WTC11 (cell line): ENCODE measurements around the gene RLN3. TPM values are rescaled to one million over a fixed set of nuclear protein-coding genes. Genes with fewer than 3 reads are reported as not detected.

ENCODE experiments used
- ATAC-seq: fragments of 200-7000 bp; cut with Tn5 transposase; 2 replicates; pipeline ENCODE4 v1.10.0; 2021; ENCODE audit warnings: mild to moderate bottlenecking, moderate library complexity
- CTCF ChIA-PET: fragments of 300-600 bp; sonication (Branson Sonifier 250); formaldehyde crosslinking; loops from one replicate; lab custom pipeline; 2021; ENCODE audit warnings: antibody characterized with exemption; lab: Charles Lee
- POLR2A ChIA-PET: fragments of 350-600 bp; sonication (Branson Sonifier 250); formaldehyde crosslinking; loops from one replicate; lab custom pipeline; 2021; ENCODE audit warnings: antibody characterized with exemption; lab: Charles Lee
- DNase-seq: peaks from one replicate; pipeline ENCODE4 v3.0.0; 2021; ENCODE audit warnings: low spot score
- H3K27ac Mint-ChIP-seq: 2 replicates; pipeline ENCODE4 v1.8.0; 2021; ENCODE audit warnings: mixed read lengths
- H3K27me3 Mint-ChIP-seq: 2 replicates; pipeline ENCODE4 v1.8.0; 2021; ENCODE audit warnings: low read depth, mild to moderate bottlenecking, moderate library complexity, mixed read lengths
- H3K36me3 Mint-ChIP-seq: 2 replicates; pipeline ENCODE4 v1.8.0; 2021; ENCODE audit warnings: mixed read lengths
- H3K4me1 Mint-ChIP-seq: 2 replicates; pipeline ENCODE4 v1.8.0; 2022; ENCODE audit warnings: mixed read lengths
- H3K4me3 Mint-ChIP-seq: 2 replicates; pipeline ENCODE4 v1.8.0; 2021; ENCODE audit warnings: mild to moderate bottlenecking, moderate library complexity, mixed read lengths
- H3K9me3 Mint-ChIP-seq: 2 replicates; pipeline ENCODE4 v1.8.0; 2021; ENCODE audit warnings: mixed read lengths
- EMX1 ChIP-seq: fragments of 250-450 bp; sonication (Bioruptor Pico); IDR thresholded peaks from 2 replicates; pipeline ENCODE4 v1.8.0; 2021; ENCODE audit warnings: mild to moderate bottlenecking
- NFATC4 ChIP-seq: fragments of 250-450 bp; sonication (Bioruptor Pico); IDR thresholded peaks from 2 replicates; pipeline ENCODE4 v1.9.0; 2021; ENCODE audit warnings: mild to moderate bottlenecking
- NFYB ChIP-seq: sonication (generic); formaldehyde crosslinking; conservative IDR thresholded peaks from 2 replicates; pipeline ENCODE4 v1.8.0; 2022; ENCODE audit warnings: low read depth, missing genetic modification reagents
- SMAD4 ChIP-seq: sonication (generic); formaldehyde crosslinking; IDR thresholded peaks from 2 replicates; pipeline ENCODE4 v1.8.0; 2022; ENCODE audit warnings: mild to moderate bottlenecking, missing genetic modification reagents
- ZNF317 ChIP-seq: sonication (generic); formaldehyde crosslinking; IDR thresholded peaks from 2 replicates; pipeline ENCODE4 v1.8.1; 2023; ENCODE audit warnings: low read depth, mild to moderate bottlenecking, moderate library complexity, missing genetic modification reagents, borderline replicate concordance
- ZNF396 ChIP-seq: fragments of 250-450 bp; sonication (Bioruptor Pico); IDR thresholded peaks from 2 replicates; pipeline ENCODE4 v1.8.0; 2021; ENCODE audit warnings: mild to moderate bottlenecking, moderate library complexity, borderline replicate concordance
- ZNF416 ChIP-seq: fragments of 250-450 bp; sonication (Bioruptor Pico); IDR thresholded peaks from 2 replicates; pipeline ENCODE4 v1.9.0; 2021; ENCODE audit warnings: mild to moderate bottlenecking, inconsistent platforms
- ZNF423 ChIP-seq: fragments of 250-450 bp; sonication (Bioruptor Pico); IDR thresholded peaks from 2 replicates; pipeline ENCODE4 v2.1.2; 2022; ENCODE audit warnings: mild to moderate bottlenecking, moderate library complexity
- total RNA-seq: library from RNA; stranded (reverse); gene quantifications from 3 replicates; pipeline ENCODE4 v1.2.3, GENCODE V29; 2021
- TF ChIP-seq, protein P1 (sequence below): sonication (generic); formaldehyde crosslinking; conservative IDR thresholded peaks from 2 replicates; pipeline ENCODE4 v1.8.1; 2022; ENCODE audit warnings: mild to moderate bottlenecking, missing genetic modification reagents
- TF ChIP-seq, protein P2 (sequence below): fragments of 250-450 bp; sonication (Bioruptor Pico); IDR thresholded peaks from 2 replicates; pipeline ENCODE4 v2.1.2; 2022; ENCODE audit warnings: mild to moderate bottlenecking, moderate library complexity
- TF ChIP-seq, protein P3 (sequence below): sonication (generic); formaldehyde crosslinking; IDR thresholded peaks from 2 replicates; pipeline ENCODE4 v1.8.1; 2022; ENCODE audit warnings: mild to moderate bottlenecking, missing genetic modification reagents, moderate library complexity, borderline replicate concordance
- TF ChIP-seq, protein P4 (sequence below): fragments of 200-600 bp; IDR thresholded peaks from 2 replicates; pipeline ENCODE4 v1.8.0; 2022; ENCODE audit warnings: antibody characterized with exemption
- TF ChIP-seq, protein P5 (sequence below): sonication (generic); formaldehyde crosslinking; conservative IDR thresholded peaks from 2 replicates; pipeline ENCODE4 v1.8.1; 2023; ENCODE audit warnings: mild to moderate bottlenecking, low read depth, missing genetic modification reagents, moderate library complexity

The RLN3 gene
- total RNA-seq, 1 experiment from 2014 or later, result not detected

DNA sequence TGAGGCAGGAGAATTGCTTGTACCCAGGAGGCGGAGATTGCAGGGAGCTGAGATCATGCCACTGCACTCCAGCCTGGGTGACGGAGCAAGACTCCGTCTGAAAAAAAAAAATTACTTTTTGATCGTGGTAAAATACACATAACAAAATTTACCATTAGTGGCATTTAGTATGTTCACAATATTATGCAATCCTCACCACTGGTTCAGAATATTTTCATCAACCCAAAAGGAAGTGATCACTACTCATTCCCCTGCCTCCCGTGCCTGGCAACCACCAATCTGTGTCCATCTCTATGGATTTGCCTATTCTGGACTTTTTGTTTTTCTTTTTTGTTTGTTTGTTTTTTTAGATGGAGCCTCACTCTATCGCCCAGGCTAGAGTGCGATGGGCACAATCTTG, 35.2 kb downstream of the RLN3 start (continued):
- TF ChIP-seq, protein P1, sequence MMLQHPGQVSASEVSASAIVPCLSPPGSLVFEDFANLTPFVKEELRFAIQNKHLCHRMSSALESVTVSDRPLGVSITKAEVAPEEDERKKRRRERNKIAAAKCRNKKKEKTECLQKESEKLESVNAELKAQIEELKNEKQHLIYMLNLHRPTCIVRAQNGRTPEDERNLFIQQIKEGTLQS (CRISPR knock-in tag), result no peak
- TF ChIP-seq, protein P2, sequence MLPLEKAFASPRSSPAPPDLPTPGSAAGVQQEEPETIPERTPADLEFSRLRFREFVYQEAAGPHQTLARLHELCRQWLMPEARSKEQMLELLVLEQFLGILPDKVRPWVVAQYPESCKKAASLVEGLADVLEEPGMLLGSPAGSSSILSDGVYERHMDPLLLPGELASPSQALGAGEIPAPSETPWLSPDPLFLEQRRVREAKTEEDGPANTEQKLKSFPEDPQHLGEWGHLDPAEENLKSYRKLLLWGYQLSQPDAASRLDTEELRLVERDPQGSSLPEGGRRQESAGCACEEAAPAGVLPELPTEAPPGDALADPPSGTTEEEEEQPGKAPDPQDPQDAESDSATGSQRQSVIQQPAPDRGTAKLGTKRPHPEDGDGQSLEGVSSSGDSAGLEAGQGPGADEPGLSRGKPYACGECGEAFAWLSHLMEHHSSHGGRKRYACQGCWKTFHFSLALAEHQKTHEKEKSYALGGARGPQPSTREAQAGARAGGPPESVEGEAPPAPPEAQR (CRISPR knock-in tag), result no peak
- no peak for TF ChIP-seq ZNF396 (CRISPR knock-in tag)
- no peak for TF ChIP-seq ZNF317 (CRISPR knock-in tag)

DNA sequence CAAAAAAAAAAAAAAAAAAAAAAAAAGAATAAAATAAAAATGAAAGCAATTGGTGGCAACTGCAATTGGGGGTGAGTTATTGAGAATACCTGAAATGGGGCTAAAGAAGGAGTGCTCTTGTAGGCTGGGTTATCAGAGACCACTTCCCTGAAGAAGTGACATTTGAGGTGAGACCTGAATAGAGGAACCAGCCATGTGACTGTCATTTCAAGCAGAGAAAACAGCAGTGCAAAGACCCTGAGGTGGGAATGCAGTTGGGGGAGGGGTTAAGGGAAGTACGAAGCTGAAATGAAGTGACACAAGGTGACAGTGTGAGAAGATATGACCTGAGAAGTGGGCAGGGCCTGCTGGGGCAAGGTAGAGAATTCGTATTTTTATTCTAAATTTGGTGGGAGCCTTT, 38.2 kb downstream of the RLN3 start:
- TF ChIP-seq ZNF416 (CRISPR knock-in tag) (no peak), EMX1 (CRISPR knock-in tag) (no peak), NFATC4 (no peak), NFYB (CRISPR knock-in tag) (no peak), ZNF423 (no peak)
- TF ChIP-seq, protein P3, sequence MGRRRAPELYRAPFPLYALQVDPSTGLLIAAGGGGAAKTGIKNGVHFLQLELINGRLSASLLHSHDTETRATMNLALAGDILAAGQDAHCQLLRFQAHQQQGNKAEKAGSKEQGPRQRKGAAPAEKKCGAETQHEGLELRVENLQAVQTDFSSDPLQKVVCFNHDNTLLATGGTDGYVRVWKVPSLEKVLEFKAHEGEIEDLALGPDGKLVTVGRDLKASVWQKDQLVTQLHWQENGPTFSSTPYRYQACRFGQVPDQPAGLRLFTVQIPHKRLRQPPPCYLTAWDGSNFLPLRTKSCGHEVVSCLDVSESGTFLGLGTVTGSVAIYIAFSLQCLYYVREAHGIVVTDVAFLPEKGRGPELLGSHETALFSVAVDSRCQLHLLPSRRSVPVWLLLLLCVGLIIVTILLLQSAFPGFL (CRISPR knock-in tag), result no peak
- TF ChIP-seq, protein P4, sequence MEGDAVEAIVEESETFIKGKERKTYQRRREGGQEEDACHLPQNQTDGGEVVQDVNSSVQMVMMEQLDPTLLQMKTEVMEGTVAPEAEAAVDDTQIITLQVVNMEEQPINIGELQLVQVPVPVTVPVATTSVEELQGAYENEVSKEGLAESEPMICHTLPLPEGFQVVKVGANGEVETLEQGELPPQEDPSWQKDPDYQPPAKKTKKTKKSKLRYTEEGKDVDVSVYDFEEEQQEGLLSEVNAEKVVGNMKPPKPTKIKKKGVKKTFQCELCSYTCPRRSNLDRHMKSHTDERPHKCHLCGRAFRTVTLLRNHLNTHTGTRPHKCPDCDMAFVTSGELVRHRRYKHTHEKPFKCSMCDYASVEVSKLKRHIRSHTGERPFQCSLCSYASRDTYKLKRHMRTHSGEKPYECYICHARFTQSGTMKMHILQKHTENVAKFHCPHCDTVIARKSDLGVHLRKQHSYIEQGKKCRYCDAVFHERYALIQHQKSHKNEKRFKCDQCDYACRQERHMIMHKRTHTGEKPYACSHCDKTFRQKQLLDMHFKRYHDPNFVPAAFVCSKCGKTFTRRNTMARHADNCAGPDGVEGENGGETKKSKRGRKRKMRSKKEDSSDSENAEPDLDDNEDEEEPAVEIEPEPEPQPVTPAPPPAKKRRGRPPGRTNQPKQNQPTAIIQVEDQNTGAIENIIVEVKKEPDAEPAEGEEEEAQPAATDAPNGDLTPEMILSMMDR, result no peak
- TF ChIP-seq, protein P5, sequence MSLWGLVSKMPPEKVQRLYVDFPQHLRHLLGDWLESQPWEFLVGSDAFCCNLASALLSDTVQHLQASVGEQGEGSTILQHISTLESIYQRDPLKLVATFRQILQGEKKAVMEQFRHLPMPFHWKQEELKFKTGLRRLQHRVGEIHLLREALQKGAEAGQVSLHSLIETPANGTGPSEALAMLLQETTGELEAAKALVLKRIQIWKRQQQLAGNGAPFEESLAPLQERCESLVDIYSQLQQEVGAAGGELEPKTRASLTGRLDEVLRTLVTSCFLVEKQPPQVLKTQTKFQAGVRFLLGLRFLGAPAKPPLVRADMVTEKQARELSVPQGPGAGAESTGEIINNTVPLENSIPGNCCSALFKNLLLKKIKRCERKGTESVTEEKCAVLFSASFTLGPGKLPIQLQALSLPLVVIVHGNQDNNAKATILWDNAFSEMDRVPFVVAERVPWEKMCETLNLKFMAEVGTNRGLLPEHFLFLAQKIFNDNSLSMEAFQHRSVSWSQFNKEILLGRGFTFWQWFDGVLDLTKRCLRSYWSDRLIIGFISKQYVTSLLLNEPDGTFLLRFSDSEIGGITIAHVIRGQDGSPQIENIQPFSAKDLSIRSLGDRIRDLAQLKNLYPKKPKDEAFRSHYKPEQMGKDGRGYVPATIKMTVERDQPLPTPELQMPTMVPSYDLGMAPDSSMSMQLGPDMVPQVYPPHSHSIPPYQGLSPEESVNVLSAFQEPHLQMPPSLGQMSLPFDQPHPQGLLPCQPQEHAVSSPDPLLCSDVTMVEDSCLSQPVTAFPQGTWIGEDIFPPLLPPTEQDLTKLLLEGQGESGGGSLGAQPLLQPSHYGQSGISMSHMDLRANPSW (CRISPR knock-in tag), result no peak
- TF ChIP-seq, all 79 proteins: peak for 0

DNA sequence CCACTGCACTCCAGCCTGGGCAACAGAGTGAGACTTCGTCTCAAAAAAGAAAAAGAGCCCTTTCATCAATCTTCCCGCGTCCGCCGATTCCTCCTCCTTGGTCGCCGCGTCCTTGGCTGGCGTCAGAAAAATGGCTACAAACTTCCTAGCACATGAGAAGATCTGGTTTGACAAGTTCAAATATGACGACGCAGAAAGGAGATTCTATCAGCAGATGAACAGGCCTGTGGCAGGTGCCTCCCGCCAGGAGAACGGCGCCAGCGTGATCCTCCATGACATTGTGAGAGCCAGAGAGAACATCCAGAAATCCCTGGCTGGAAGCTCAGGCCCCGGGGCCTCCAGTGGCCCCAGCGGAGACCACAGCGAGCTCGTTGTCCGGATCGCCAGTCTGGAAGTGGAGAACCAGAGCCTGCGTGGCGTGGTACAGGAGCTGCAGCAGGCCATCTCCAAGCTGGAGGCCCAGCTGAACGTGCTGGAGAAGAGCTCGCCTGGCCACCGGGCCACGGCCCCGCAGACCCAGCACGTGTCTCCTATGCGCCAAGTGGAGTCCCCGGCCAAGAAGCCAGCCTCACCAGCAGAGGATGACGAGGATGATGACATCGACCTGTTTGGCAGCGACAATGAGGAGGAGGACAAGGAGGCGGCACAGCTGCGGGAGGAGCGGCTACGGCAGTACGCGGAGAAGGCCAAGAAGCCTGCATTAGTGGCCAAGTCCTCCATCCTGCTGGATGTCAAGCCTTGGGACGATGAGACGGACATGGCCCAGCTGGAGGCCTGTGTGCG, 42.5 kb downstream of the RLN3 start:
- H3K4me3 Mint-ChIP-seq, result peak overlapping the region; percentile 34; the same call in 1 of the 2 replicates
- CTCF ChIA-PET, result interaction anchor here (0.6 to 6.6 kb wide), 11 partner anchors 12 to 402 kb away, joined by 3 to 164 read pairs (median 13); partner anchors contain the start of genes PALM3 and PODNL1
- no peak for DNase-seq

More for the DNA sequence above, 38.2 kb downstream of the RLN3 start:
- DNase-seq (no peak), ATAC-seq (no peak)
- H3K27me3 Mint-ChIP-seq, result peaks cover 11% of the 10 kb centered on the region
- H3K36me3 Mint-ChIP-seq, result no peaks in the 10 kb centered on the region
- POLR2A ChIA-PET, result interaction anchor here (0.7 kb wide), 2 partner anchors 169 to 907 kb away, joined by 3 to 5 read pairs; no protein-coding TSS in a partner anchor
- H3K4me3 Mint-ChIP-seq, result no peak overlapping the region
- CTCF ChIA-PET, result interaction anchor here (0.7 kb wide), 1 partner anchor 339 kb away, joined by 3 read pairs; no protein-coding TSS in a partner anchor
- no peaks in the 10 kb centered on the region for H3K9me3 Mint-ChIP-seq
- no peak overlapping the region for H3K27ac Mint-ChIP-seq
- H3K4me1 Mint-ChIP-seq, result peaks cover 4% of the 10 kb centered on the region

More for the DNA sequence above, 42.5 kb downstream of the RLN3 start:
- TF ChIP-seq ZNF396 (CRISPR knock-in tag), result no peak
- no peak for TF ChIP-seq SMAD4 (CRISPR knock-in tag)
- POLR2A ChIA-PET, result no interaction called here
- Mint-ChIP-seq H3K4me1 (peaks cover 8% of the 10 kb centered on the region; the same call in 1 of the 2 replicates), H3K36me3 (no peaks in the 10 kb centered on the region), H3K27me3 (peaks cover 46% of the 10 kb centered on the region), H3K9me3 (no peaks in the 10 kb centered on the region), H3K27ac (no peak overlapping the region)
- no peak for ATAC-seq
